ENCODE data around the gene AKAP9. TPM values are rescaled to one million over a fixed set of nuclear protein-coding genes. Genes with fewer than 3 reads are reported as not detected.

The AKAP9 gene
- total and polyA plus RNA-seq, 2 donors (not counting 3 experiments of a cell fraction or from before 2014, with no cell fraction given): 9.5 to 51.6 TPM

GRCh38 chr7:92149736-92150239 lies 209.1 kb downstream of the AKAP9 start:
- H3K27ac ChIP-seq (ENCODE audit: insufficient read depth, low read depth, low read length): no peak overlapping the region
- no peak overlapping the region for H3K4me2 ChIP-seq (ENCODE audit: insufficient read depth, low read length)
- H3K36me3 ChIP-seq (ENCODE audit: control insufficient read depth in 2 of 2, extremely low read depth in 1 of 2, insufficient read depth in 2 of 2, low read length in 2 of 2): no peaks in the 10 kb centered on the region
- dilution Hi-C loops (cut with MboI; ENCODE audit: extremely low pct_ligation_motif_present, low sequenced_read_pairs) (no loop called here), intact Hi-C loops (cut with micrococcal nuclease) (no loop called here)
- H3K4me1 ChIP-seq (ENCODE audit: control insufficient read depth, extremely low read depth, insufficient read depth, low read length): no peaks in the 10 kb centered on the region
- no peaks in the 10 kb centered on the region for H3K9me1 ChIP-seq (replicated peaks; ENCODE audit: control insufficient read depth, extremely low read depth, insufficient read depth, low read length)
- ChIA-PET POLR2A (no interaction called here), CTCF (no interaction called here)
- H3K79me2 ChIP-seq (ENCODE audit: control insufficient read depth, insufficient read depth, low read length): no peaks in the 10 kb centered on the region
- H3K27me3 ChIP-seq (ENCODE audit: control insufficient read depth in 2 of 2, insufficient read depth in 2 of 2, low read length in 2 of 2): no peaks in the 10 kb centered on the region
- FAIRE-seq (no peak), DNase-seq (ENCODE audit: low read depth, low spot score) (no peak)
- no TSS peak for BruUV-seq (replicated peaks)
- TF ChIP-seq EZH2 (IDR thresholded peaks at IDR 0.05; ENCODE audit: borderline replicate concordance, low read depth, low read length, severe bottlenecking) (no peak), JUN (IDR thresholded peaks at IDR 0.05; ENCODE audit: borderline replicate concordance, insufficient read depth, insufficient read length, low read depth) (no peak), POLR2A (IDR thresholded peaks at IDR 0.05; ENCODE audit: low read depth, low read length) (no peak), MYC (IDR thresholded peaks at IDR 0.05; ENCODE audit: low read depth, low read length) (no peak), GATA2 (IDR thresholded peaks at IDR 0.05; ENCODE audit: insufficient read depth, insufficient read length, low read depth, low read length) (no peak), FOS (IDR thresholded peaks at IDR 0.05; ENCODE audit: borderline replicate concordance, insufficient read depth, low read length) (no peak), POLR2AphosphoS5 (IDR thresholded peaks at IDR 0.05; ENCODE audit: insufficient read depth, low read depth, low read length) (no peak), MAX (IDR thresholded peaks at IDR 0.05; ENCODE audit: insufficient read depth, insufficient read length) (no peak)
- TF ChIP-seq, protein P1, sequence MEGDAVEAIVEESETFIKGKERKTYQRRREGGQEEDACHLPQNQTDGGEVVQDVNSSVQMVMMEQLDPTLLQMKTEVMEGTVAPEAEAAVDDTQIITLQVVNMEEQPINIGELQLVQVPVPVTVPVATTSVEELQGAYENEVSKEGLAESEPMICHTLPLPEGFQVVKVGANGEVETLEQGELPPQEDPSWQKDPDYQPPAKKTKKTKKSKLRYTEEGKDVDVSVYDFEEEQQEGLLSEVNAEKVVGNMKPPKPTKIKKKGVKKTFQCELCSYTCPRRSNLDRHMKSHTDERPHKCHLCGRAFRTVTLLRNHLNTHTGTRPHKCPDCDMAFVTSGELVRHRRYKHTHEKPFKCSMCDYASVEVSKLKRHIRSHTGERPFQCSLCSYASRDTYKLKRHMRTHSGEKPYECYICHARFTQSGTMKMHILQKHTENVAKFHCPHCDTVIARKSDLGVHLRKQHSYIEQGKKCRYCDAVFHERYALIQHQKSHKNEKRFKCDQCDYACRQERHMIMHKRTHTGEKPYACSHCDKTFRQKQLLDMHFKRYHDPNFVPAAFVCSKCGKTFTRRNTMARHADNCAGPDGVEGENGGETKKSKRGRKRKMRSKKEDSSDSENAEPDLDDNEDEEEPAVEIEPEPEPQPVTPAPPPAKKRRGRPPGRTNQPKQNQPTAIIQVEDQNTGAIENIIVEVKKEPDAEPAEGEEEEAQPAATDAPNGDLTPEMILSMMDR (IDR thresholded peaks at IDR 0.05; ENCODE audit: extremely low read depth in 1 of 2, insufficient read depth in 1 of 2, low read depth in 1 of 2, low read length in 2 of 2): no peak
- no peak overlapping the region for H2AFZ ChIP-seq (ENCODE audit: low read depth, low read length)
- no peaks in the 10 kb centered on the region for H3K9me3 ChIP-seq (replicated peaks; ENCODE audit: control insufficient read depth, insufficient read depth, low read length)
- no peak overlapping the region for H3K4me3 ChIP-seq (replicated peaks in 1 of 3; ENCODE audit: insufficient read depth in 1 of 3, low read depth in 1 of 3, low read length in 3 of 3)
- no peaks in the 10 kb centered on the region for H4K20me1 ChIP-seq (replicated peaks; ENCODE audit: control insufficient read depth, extremely low read depth, insufficient read depth, low read length)
- no peak overlapping the region for H3K9ac ChIP-seq (replicated peaks; ENCODE audit: extremely low read depth, insufficient read depth, low read length)

Measured in endothelial cell of umbilical vein (primary cell).